Cardiac septum (tissue), 1 donor: ENCODE data around the gene RUSF1. TPM values are rescaled to one million over a fixed set of nuclear protein-coding genes. Genes with fewer than 3 reads are reported as not detected.
"Not testable (repeated sequence)": the region's sequence is repeated elsewhere in the genome, so short reads cannot be mapped to it uniquely, and the experiment has no call there.

ENCODE experiments used
- DNase-seq: peaks from one replicate; pipeline ENCODE4 v3.0.0-alpha.2; 2020; ENCODE audit warnings: low spot score
- intact Hi-C: fragments of 100-400 bp; cut with DNase I; formaldehyde crosslinking; loops from one replicate; pipeline ENCODE4 v1.14.0; 2022
- total RNA-seq: library from RNA; stranded (reverse); fragmentation: NEBNext Ultra II Directional; extraction: Animal tissue kit (Norgen Biotek cat#: 25700); gene quantifications from one replicate; pipeline ENCODE4 v1.2.1, GENCODE V29; 2021
- donor health status: DM: no; HTN: no; CAD: no.

The RUSF1 gene
- total RNA-seq, 1 donor from 2014 or later = 32.6 TPM

DNA sequence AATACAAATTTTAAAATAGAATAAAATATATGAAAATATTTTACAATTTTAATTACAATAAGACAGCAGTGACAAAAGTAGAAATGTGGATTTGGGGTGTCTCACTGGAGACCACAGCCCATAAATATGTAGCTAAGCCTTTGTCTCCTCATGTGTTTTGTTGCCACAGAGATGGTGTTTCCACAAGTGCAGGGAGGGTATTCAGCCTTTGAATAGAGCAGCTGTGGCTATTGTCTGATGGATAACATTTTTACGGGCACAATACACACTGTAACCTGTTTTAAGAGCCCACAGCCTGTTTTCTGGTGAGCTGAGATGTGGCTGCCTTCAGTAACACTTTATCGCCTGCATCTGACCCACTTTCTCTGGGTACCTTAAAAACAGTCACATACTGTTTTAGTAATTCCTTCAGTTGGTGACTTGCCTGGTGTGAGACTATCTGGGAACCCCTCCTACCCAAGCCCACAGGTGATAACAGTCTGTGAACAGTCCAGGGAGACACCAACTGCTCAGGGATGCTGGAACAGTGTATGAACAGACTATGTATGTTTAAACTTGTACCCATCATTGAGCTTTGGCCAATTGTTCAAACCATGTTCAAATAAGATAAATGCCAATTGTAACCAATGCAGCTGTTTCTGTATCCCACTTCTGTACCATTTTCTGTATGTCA, 11.7 kb upstream of the RUSF1 start:
- intact Hi-C loops = no loop called here

DNA sequence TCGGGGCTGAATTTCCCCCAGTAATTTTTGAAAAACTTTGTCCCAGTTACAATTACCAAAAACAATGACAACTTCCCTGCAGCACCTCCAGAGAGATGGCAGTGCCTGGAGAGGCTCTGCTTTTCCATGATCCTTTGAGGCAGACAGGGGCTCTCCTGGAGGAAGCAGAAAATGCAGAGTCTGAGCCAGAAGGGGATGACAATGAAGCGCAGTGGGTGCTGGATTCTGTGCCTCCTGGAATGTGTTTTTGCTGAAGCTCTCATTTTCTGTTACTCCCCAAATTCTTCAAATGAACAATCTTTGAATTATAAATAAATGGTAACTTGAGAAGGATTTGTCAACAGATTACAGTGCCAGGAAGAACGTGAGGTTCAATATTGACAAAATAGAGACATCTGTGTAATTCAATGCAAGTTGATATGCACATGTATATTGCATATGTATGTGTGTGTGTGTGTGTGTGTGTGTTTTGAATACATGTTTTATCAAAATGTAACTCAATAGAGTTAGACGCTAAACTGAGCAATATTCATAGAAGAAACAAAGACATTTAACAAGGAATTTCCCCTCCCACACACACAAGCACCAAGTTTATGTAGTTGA, 9.7 kb upstream of the RUSF1 start:
- DNase-seq = no peak
- intact Hi-C loops = no loop called here

More for the DNA sequence above, 11.7 kb upstream of the RUSF1 start:
- DNase-seq = no peak

DNA sequence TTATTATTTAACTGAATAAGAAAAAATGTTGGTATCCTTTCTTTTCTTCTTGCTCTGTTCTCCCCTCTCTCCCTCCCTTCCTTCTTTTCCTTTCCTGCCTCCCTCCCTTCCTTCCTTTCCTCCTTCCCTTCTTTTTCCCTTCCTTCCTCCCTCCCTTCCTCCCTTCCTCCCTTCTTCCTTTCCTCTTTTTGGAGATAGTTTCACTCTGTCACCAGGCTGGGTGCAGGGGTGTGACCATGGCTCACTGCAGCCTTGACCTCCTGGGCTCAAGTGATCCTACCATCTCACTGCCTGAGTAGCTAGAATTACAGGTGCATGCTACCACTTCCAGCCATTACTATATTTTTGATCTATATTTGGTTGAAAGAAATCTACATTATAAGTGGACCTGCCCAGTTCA, 5.7 kb upstream of the RUSF1 start:
- intact Hi-C loops = no loop called here
- DNase-seq = no peak

DNA sequence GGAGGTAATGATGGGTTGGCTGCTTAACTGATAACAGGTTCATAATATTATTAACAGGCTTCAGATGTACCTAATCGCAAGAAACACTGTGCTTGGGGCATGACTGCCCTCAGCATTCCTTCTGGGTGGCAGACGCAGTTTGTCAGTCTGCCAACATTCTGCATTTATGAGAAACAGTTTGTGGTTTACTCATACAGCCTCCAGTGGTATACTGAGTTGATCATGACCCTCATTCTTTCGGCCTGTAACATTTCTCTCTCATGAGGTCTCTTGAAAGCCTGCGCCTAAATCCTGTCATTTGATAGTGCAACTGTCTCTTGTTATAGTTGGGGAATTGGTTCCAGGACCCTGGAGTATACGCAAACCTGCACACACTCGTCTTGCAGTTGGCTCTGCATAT, 4.9 kb upstream of the RUSF1 start:
- no peak for DNase-seq
- intact Hi-C loops = no loop called here

DNA sequence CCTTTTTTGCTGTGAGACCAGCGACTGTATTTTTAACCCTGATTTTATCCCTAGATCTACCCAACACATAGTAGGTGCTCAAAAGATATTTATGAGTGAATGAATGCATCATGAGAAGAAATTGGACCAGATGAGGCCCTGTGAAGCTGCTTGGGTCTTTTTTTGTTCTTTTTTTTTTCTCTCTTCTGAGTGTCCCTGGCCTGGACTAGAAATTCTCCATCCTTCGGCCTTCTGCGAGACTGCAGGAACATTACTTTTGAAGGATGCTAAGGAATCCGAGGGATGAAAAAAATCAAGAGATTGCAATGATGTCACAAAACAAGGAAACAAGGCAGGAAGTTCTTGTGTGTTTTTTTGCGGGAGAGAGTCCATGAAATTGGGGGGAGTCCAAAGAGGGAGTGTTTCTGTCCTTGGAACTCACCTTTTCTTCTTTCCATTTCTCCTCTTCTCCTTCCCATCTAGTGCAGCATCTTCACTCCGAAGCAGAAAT, 560 bp upstream of the RUSF1 start:
- DNase-seq = no peak
- intact Hi-C loops = loop anchor here (2.0 to 10.0 kb wide), 3 partner anchors 34 to 196 kb away; partner anchors contain the start of gene ARMC5

DNA sequence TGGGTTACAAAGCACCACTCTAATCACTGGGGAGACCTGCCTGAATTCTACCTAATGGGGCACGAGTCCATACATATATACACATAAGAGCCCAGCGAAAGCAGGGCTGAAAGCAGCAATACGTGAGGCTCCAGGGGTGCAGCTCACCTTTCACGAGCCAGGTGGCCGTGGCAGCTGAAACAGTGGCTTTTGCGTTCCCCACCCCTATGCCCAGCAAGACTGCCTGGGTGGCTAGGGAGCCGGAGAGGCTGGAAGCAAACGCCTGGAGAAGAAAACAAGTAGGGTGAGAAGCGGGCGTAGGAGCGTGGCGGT, 618 bp downstream of the RUSF1 start:
- DNase-seq = no peak
- intact Hi-C loops = loop anchor here (5.0 to 10.0 kb wide), 2 partner anchors 50 to 197 kb away; partner anchors contain the start of gene ARMC5

DNA sequence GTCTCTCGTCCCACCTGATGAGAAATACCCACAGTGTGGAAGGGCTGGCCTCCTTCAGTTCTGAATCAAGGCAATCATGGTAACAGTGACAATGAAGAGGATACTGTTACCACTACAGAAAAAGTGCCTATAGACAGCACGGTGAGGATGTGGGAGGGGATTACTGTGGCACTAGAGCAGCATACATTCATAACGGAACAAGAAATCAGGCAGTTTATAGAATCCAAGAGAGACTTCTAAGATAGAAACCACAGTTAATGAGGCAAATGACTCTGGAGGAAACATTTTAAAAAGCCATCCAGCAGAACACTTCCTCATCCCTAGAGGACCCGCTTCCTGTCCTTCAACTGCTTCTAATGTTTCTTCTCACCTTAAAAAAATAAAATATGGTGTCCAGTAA, 2.7 kb downstream of the RUSF1 start:
- intact Hi-C loops = loop anchor here (5.0 to 10.0 kb wide), 2 partner anchors 48 to 199 kb away; partner anchors contain the start of gene ARMC5
- DNase-seq = no peak

DNA sequence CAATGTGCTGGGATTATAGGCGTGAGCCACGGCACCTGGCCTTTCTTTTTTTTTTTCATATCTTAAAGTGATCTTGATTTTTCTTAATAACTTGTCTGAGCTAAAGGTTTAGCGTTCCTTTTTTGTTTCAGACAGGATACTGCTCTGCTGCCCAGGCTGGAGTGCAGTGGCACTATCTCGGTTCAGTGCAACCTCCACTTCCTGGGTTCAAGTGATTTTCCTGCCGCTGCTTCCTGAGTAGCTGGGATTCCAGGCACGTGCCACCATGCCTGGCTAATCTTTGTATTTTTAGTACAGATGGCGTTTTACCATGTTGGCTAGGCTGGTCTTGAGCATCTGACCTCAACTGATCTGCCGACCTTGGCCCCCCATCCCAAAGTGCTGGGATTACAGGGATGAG, 4.0 kb downstream of the RUSF1 start:
- intact Hi-C loops = loop anchor here (10.0 kb wide), 1 partner anchor 201 kb away; no protein-coding TSS in a partner anchor
- DNase-seq = no peak

DNA sequence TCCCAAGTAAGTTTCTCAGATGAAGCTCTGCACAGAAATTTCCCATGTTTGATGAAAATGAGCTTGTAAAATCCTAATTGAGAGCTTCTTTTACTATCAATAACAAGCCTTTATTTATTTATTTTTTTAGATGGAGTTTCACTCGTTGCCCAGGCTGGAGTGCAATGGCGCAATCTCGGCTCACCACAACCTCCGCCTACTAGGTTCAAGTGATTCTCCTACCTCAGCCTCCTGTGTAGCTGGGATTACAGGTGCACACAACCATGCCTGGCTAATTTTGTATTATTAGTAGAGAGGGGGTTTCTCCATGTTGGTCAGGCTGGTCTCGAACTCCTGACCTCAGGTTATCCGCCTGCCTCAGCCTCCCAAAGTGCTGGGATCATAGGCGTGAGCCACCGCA, 4.6 kb downstream of the RUSF1 start:
- intact Hi-C loops = loop anchor here (10.0 kb wide), 1 partner anchor 201 kb away; no protein-coding TSS in a partner anchor
- DNase-seq = not testable (repeated sequence)

DNA sequence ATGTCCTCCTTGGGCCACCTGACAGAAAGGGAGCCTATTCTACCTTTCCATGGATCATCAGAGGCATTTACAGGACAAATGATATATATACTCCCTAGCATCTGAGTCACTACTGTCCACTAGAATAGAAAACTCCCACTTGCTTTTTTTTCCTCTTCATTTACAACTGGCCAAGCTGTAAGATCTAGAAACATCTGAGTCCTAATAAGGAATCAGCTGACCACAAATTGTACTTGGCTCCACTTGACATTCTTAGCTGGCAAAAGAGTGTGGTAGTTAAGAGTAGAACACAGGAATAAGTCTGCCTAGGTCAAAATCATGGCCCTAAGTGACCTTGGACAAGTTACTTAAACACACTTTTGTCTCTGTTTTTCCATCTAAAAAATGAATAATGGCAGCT, 5.2 kb downstream of the RUSF1 start:
- intact Hi-C loops = loop anchor here (10.0 kb wide), 1 partner anchor 202 kb away; no protein-coding TSS in a partner anchor
- no peak for DNase-seq

DNA sequence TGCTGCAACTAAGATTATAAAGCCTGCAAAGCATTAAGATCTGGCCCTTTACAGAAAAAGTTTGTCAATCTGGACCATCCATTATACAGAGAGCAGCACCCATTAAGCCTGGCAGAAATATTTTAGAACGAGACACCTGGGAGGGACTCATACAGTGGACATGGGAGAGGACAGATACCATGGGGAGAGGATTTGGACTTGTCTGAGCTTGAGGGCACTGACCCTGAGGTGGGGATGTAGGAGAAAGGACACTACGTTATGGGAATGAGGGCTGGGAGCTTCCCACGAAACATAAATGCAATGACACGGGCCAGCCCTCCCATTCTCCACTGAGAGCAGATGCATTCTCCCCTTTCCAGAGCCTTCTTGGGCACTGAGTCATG, 6.2 kb downstream of the RUSF1 start:
- intact Hi-C loops = loop anchor here (10.0 kb wide), 1 partner anchor 203 kb away; no protein-coding TSS in a partner anchor
- no peak for DNase-seq

DNA sequence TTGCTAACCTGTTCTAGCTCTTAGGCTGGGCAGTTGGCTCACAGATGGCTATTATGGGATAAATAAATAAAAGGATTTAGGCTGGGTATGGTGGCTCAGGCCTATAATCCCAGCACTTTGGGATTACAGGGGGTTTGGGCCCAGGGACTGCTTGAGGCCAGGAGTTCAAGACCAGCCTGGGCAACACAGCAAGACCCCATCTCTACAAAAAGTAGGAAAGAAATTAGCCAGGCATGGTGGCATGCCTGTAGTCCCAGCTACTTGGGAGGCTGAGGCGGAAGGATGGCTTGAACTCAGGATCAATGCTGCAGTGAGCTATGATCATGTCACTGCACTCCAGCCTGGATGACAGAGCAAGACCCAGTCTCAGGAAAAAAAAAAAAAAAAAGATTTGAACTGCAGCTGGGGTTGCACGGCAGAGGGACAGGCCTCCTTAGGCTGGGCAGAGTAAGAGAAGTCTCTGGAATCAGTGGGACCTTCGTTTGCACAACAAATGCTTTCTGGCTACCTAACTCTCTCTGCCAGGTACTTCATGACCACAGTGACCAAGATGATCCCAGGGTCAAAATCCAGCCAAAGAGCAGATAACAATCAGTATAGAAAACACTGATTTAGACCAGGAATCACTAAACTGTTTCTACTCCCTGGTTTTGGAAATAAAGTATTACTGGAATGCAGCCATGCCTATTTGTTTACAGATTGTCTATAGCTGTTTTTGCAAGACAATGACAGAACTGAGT, 6.8 kb downstream of the RUSF1 start:
- intact Hi-C loops = loop anchor here (10.0 kb wide), 1 partner anchor 203 kb away; no protein-coding TSS in a partner anchor
- no peak for DNase-seq

DNA sequence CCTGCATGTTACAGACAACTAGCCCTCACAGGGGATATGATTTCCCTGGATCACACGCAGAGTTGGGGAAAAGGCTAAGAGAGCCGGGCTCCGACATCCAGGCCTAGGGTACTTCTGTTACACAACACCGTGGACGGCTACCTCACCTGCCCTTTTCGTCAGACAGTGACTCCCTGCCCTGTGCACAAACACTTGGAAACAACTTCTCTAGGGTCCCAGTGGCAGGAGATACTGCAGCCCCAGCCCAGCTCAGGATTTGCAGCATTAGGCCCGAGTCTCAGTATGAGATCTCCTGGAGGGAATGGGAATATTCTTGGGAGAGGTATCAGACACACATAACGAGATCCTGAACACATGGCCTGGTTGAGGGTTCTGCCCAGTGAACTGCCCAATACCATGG, 8.3 kb downstream of the RUSF1 start:
- intact Hi-C loops = loop anchor here (10.0 kb wide), 1 partner anchor 205 kb away; no protein-coding TSS in a partner anchor
- DNase-seq = no peak

DNA sequence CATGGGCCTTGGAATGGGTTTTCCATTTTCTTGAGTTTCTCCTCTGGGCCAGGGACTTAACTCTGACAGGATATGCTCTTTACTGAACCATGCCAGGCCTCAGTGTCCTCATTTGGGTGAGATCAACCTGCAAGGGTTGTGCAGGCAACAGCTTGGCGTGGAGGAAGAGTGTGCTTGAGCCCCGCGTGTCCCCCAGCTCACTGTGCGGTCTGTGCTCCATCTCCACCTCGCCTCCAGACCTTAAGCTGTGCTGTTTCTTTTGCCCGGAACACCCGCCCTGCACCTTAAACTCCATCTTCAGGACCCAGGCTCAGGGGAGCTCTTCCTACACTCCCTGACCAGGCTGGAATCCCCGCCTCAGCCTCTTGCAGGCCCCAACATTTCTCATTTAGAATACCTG, 9.7 kb downstream of the RUSF1 start:
- no peak for DNase-seq
- intact Hi-C loops = no loop called here

DNA sequence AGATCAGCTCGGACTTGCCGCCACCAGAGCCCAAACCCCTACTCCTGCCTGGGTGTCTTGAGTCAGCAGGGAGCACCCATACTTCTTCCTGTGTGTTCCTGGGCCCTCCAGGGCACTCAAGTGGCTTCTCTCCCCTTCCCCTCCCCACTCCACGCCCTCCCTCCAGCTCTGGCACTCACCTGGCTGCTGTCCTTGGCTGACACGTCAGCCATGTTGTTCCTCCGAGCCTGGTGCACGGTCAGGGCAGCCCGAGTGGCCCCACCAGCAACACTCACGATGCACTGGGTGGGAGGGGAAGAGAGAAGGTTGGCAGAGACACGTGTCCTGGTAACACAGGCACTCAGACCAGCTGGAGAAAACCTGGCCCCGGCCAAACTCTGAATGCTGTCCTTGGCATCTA, 11.5 kb downstream of the RUSF1 start:
- DNase-seq = no peak
- intact Hi-C loops = no loop called here

DNA sequence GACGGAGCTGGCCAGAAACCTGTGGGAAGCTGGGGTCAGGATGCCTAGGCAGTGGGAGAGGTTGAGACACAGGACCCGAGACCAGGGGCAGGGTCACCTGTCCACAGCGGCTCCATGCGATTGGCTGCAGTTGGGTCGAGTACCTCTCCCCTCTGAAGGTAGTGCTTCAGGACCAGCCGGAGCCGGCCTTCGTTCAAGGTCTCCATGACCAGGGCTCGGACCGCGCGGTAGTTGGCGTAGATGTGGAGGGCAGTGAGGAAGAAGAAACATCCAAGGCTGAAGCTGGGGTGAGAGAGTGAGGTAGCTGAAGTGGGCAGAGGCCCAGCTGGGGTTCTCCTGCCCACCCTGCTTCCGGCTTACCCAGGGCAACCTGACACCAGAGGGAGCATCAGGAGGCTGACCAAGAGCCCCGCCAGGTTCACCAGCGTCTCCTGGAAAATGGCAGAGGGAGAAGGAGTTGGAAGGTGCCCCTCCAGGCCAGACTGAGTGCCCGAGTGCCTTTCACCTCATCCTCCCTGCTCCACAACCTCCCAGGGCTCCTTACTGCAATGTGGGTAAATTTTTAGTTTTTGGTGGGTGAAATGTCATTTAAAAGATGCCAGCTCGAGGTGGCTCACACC, 14.6 kb downstream of the RUSF1 start:
- DNase-seq = no peak
- intact Hi-C loops = no loop called here

DNA sequence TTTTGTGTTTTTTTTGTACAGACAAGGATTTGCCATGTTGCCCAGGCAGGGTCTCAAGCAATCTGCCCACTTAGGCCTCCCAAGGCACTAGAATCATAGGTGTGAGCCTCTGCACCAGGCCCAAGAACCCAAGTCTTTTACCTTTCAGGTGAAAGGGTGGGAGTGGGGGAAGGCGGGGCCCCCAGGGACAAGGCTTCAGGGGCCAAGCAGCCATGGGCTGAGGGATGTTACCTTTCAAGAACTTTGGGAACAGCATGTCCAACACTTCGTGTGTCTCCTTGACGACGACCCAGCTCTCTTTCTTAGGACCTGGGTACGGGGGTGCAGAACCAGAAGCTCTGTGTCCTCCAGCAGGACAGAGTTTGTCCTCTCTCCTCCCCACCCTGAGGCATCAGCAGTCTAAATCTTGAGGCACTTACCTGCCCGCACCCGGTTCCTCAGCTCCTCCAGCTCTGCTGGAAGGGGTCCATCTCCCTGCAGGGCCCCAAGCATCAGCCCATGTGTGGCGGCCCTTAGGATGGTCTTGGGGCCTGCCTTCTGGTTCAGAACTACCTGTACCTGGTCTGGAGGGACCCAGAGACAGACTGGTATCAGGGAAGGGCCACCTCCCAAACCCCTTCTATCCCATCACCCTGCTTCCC, 16.3 kb downstream of the RUSF1 start:
- intact Hi-C loops = no loop called here

DNA sequence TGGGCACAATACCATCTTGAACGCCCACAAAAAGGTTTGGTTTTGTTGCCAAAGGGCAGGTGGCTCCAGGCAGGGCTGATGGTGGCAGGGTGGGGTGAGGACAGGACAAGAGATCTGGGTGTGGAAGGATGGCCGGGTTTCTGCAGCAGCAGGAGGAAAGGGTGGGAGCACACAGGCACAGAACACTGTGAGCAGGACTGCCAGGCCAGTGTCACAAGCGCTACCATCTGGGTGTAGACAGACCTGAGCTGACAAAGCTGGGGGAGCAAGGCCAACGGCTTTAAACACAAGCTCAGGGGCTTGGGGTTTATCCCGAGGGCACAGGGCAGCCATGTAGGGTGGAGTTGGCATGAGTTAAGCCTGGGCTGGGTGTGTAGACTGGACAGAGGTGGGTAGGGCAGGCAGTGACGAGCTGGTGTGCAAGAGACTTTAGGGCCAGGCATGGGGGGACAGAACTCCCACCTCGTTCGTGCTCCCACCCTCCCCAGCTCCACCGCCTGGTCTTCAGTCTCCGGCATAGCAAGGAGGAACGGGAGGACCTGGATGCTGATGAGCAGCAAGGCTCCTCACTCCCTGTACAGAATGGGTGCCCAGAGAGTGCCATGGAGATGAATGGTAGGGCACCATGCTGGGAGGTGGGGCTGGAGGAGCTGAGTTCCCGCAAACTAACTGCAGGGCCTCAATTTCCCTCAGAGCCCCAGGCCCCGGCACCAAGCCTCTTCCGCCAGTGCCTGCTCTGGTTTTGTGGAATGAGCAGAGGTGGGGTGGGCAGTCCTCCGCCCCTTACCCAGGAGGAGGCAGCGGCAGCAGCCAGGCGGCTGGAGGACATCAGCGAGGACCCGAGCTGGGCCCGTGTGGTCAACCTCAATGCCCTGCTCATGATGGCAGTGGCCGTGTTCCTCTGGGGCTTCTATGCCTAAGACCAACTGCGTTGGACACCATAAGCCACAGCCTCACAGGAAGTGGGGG, 18.3 kb downstream of the RUSF1 start:
- intact Hi-C loops = no loop called here
- DNase-seq = no peak

More for the DNA sequence above, 16.3 kb downstream of the RUSF1 start:
- no peak for DNase-seq

DNA sequence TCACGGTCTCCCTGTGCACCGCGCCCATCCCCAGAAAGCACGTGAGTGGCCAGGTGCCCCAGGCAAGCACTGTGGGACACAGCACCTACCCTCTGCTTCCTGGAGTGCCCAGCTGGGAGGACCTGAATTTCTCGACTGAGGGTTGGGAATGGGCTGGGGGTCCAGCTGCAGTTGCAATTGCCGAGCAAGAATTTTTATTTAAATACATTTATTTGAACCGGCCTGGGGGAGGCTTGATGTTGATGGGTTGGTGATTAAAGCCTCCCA, 19.0 kb downstream of the RUSF1 start:
- intact Hi-C loops = no loop called here
- DNase-seq = no peak
